Measurements from ENCODE around the gene PLD3.

GRCh38 chr19:40418040-40418439 lies 69.5 kb downstream of the PLD3 start:
- TF ChIP-seq TAF1 (IDR thresholded peaks at IDR 0.05; ENCODE audit: borderline replicate concordance, insufficient read depth, low read length) = no peak
- TF ChIP-seq REST (IDR thresholded peaks at IDR 0.05; ENCODE audit: insufficient read depth in 1 of 2, low read depth in 2 of 2, low read length in 2 of 2) = no peak
- TF ChIP-seq FOXP2 (optimal IDR thresholded peaks at IDR 0.05; ENCODE audit: borderline replicate concordance, extremely low read depth, extremely low read length, insufficient read depth) = no peak
- no peak for TF ChIP-seq SIN3A (IDR thresholded peaks at IDR 0.05; ENCODE audit: borderline replicate concordance, insufficient read depth, low read length)
- TF ChIP-seq POLR2AphosphoS5 (IDR thresholded peaks at IDR 0.05; ENCODE audit: low read depth, low read length) = no peak

All from PFSK-1 (cell line).